GM18508 (cell line): ENCODE data around the gene CEBPB.
"Not testable (repeated sequence)": the region's sequence is repeated elsewhere in the genome, so short reads cannot be mapped to it uniquely, and the experiment has no call there.

Source experiments
- ATAC-seq: cut with Tn5 transposase; IDR thresholded peaks from one replicate; pipeline ENCODE4 v1.9.1; 2021; ENCODE audit warnings: moderate number of reproducible peaks; ENCODE audit not compliant: insufficient read depth, unreplicated experiment

CEBPB gene

GRCh38 chr20:50191544-50192363, 1.1 kb downstream of the CEBPB start:
- no peak for ATAC-seq

DNA sequence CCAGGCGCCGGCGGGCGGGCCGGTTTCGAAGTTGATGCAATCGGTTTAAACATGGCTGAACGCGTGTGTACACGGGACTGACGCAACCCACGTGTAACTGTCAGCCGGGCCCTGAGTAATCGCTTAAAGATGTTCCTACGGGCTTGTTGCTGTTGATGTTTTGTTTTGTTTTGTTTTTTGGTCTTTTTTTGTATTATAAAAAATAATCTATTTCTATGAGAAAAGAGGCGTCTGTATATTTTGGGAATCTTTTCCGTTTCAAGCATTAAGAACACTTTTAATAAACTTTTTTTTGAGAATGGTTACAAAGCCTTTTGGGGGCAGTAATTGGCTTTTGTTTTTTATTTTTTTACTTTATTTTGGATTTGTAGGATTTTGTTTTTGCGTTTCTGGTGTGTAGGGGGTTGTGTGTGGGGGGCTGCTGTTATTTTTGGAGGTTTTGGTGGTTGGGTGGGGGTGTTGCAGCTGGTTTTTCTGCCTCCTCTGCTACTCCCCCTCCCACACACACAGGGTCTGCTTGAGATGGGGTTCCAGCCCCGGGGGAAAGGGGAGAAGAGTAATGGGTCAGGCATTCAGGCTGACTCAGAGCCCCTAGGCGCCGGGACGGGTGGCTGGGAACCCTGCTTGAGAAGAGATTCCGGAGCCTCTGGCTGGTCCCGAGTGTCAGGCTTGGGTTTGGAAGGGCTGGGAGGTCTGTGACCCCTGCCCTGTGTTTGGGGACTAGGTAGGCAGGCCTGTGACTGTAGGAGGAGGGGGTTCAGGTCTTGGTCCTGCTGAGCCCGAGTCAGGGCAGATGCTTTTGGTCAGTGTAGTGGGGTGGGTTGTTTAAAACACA, 2.0 kb downstream of the CEBPB start:
- ATAC-seq: no peak

DNA sequence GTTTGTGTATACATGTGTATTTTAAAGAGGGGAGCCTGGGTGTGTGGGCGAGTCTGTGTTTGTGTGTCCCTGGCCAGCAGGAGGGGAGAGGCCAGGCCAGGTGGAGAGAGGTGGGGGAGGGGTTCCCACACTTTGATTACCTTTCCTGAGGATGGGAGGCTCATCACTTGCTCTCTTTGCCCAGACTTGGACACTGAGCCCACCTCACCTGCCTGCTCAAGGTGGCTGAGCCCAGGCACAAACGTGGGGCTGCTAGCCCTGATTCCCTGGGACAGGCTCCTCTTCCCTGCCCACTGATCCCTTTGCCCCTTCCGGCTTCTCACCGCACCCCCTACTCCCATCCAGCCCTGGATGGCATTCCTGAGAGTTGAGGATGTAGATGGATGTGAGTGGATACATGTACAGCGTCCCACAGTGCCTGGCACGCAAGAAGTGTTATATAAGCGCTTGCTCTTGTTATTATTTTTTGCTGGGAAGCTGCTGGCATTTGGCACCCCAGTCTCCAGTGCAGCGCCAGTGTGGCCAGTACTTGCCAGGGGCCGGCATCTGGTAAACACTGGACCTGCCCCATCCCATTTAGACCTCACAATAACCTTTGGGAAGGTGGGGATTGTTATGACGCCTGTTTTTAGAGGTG, 2.7 kb downstream of the CEBPB start:
- no peak for ATAC-seq

DNA sequence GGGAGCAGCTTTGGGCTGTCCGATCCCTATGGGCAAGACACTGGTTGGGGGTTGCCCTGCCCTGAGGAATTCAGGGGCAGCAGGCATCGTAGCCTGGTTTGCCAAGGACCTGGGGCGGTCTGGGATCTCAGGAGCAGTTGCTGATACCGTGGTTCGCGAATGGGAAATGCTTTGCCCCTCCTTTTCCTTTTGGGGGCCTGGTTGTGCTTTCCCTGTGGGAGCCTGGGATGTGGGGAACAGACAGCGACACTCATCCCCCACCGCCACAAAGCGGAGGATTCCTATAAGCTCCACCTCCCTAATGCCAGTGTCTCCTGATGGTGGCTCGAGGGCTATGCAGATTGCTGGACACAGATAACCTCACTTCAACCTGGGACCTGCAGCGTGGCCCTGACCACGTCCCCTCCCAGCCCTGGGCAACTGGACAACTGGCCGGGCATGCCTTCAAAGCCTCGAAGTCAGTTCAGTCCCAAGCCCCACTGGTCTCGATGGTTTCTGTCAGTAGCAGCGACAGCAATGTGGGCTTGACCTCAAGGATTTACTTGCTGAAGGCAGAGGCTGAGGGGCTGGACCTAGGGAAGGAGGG, 3.3 kb downstream of the CEBPB start:
- ATAC-seq: no peak

DNA sequence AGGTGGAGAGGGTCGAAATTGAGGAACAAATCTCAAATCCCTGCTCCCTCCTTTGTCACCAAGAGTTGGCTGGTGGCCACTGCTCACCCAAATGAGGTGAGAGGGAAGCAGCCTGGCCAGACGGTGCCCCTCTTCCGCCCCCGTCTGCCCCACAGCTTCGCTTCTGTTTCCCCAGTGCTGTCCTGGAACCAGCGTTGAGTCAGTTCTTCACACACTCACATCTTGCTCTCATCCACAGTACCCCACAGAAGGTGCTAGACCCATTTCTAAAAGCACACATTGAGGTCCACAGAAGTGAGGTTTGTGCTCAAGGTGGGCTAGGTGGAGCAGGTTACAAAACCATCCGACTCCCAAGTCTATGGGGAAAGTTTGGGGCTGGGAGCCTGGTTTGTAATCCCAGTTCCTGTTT, 3.8 kb downstream of the CEBPB start:
- ATAC-seq: no peak

DNA sequence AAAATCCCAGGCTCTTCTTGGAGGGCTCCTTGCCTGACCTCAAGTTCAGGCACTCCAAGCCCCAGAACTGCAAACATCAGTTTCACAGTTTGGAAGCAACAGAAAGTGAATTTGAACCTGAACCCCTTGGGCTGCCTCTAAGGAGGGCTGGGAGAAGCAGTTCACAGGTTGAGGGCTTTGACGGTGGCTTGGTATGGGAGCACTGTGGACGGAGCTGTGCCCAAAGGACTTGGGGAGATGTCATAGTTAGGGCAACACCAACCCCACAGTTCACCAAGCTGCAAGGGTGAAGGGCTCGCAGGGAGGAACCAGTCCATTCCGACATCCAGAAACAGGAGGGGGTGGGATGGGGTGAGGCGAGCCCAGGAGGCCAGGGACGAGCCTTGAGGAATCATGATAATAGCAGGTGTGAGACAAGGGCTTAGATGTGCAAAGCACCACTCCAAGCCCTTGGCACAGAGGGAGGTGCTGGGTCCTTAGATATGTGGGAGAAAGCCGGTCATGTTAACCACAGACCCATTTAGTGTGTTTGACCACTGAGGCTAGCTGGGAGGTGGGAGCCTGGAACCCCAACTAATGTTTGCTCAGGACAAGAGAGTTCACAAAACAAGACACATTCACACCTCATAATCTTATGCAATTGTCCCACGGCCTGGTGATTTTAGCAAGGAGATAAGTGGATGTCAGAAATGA, 4.3 kb downstream of the CEBPB start:
- no peak for ATAC-seq

- ATAC-seq: no peak
Observed at GRCh38 chr20:50195524-50196120, 5.0 kb downstream of the CEBPB start.

- no peak for ATAC-seq
Observed at GRCh38 chr20:50196248-50196647, 5.6 kb downstream of the CEBPB start.

DNA sequence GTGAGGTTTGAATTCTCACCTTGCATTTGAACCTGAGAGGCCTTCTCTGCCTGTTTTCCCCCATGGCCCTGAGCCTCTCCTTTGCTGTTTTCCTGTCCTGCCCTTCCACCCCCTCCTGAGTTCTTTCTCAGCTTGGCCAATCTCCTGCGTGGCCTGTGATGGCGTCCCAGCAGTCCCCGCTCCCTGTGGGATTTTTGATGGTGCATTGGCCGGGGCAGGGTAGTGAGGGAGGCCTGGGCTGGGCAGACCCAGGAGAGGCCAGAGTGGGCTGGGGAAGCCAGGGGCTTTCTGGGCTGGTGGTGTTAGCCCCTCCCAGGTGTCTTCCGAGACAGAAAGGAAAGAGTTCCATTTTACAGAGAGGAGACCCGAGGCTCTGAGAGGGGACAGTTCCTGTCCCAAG, 6.3 kb downstream of the CEBPB start:
- ATAC-seq: no peak

GRCh38 chr20:50197463-50198179, 7.0 kb downstream of the CEBPB start:
- no peak for ATAC-seq

- no peak for ATAC-seq
Observed at GRCh38 chr20:50198180-50198666, 7.6 kb downstream of the CEBPB start.

- ATAC-seq: no peak
Observed at GRCh38 chr20:50198716-50199115, 8.1 kb downstream of the CEBPB start.

DNA sequence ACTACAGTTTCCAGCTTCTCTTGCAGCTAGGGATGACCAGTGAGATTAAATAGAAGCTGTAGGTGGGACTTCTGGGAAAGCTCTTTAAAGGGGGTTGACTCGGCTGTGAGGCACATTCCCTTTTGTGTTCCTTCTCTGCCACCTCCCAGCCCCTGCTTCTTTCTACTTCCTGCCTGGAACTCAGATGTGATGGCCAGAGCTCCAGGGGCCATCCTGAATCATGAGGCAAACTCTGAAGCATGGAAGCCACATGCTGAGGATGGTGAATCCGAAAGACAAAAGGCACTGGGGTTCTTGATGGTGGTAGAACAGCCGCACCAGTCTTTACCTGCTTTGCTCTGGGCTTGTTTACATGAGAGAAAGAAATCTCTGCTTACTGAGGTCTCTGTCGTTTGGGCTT, 9.1 kb downstream of the CEBPB start:
- no peak for ATAC-seq

GRCh38 chr20:50200482-50201104, 10.0 kb downstream of the CEBPB start:
- no peak for ATAC-seq

GRCh38 chr20:50201710-50202109, 11.1 kb downstream of the CEBPB start:
- not testable (repeated sequence) for ATAC-seq

DNA sequence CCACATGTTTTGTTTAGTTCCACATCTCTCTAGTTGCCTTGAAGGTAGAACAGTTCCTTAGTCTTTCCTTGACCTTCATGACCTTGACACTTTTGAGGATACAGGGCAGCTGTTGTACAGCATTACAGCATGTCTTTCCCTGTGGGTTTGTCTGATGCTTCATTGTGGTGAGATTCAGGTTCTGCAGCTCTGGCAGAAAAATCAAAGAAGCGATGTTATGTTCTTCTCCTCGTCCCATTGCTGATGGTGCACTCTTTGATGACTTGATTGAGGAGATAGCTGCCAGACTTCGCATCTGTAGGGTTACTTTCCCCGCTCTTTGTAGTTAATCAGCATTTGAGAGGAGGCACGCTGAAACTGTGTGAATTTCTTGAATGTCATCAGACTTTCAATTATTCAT, 12.0 kb downstream of the CEBPB start:
- ATAC-seq: no peak

GRCh38 chr20:50203951-50204937, 13.6 kb downstream of the CEBPB start:
- no peak for ATAC-seq
